HEK293 (cell line): ENCODE data around the gene ADAMTSL5.

Source experiments
- HOXA7 ChIP-seq: sonication (generic); formaldehyde crosslinking; IDR thresholded peaks from 2 replicates; pipeline ENCODE4 v1.8.1; 2022; ENCODE audit warnings: missing genetic modification reagents, borderline replicate concordance
- HOXC10 ChIP-seq: sonication (generic); formaldehyde crosslinking; IDR thresholded peaks from 2 replicates; pipeline ENCODE4 v1.8.1; 2023; ENCODE audit warnings: mild to moderate bottlenecking, missing genetic modification reagents
- YY1 ChIP-seq: fragments of 450-650 bp; formaldehyde crosslinking; IDR thresholded peaks from 2 replicates; pipeline ENCODE4 v1.5.1; 2018; ENCODE audit warnings: missing biosample characterization, missing genetic modification characterization
- ZBTB8A ChIP-seq: fragments of 450-650 bp; formaldehyde crosslinking; IDR thresholded peaks from 2 replicates; pipeline ENCODE4 v1.5.1; 2016; ENCODE audit warnings: missing biosample characterization, missing genetic modification characterization
- ZNF214 ChIP-seq: fragments of 450-650 bp; formaldehyde crosslinking; IDR thresholded peaks from 2 replicates; pipeline ENCODE4 v1.5.1; 2017; ENCODE audit warnings: missing biosample characterization, mild to moderate bottlenecking, missing genetic modification characterization, borderline replicate concordance
- ZNF24 ChIP-seq: fragments of 450-650 bp; formaldehyde crosslinking; IDR thresholded peaks from 2 replicates; pipeline ENCODE4 v1.5.1; 2016; ENCODE audit warnings: missing biosample characterization, missing genetic modification characterization
- ZNF280C ChIP-seq: fragments of 450-650 bp; formaldehyde crosslinking; IDR thresholded peaks from 2 replicates; pipeline ENCODE4 v1.5.1; 2016; ENCODE audit warnings: missing biosample characterization, missing genetic modification characterization
- ZNF350 ChIP-seq: fragments of 450-650 bp; formaldehyde crosslinking; IDR thresholded peaks from 2 replicates; pipeline ENCODE4 v1.5.0; 2017; ENCODE audit warnings: missing biosample characterization, mild to moderate bottlenecking, missing genetic modification characterization
- ZNF513 ChIP-seq: fragments of 450-650 bp; IDR thresholded peaks from 2 replicates; pipeline ENCODE4 v1.5.1; 2018; ENCODE audit warnings: missing biosample characterization, missing genetic modification characterization
- ZNF530 ChIP-seq: fragments of 450-650 bp; formaldehyde crosslinking; IDR thresholded peaks from 2 replicates; pipeline ENCODE4 v1.5.1; 2016; ENCODE audit warnings: low read depth, missing biosample characterization, missing genetic modification characterization
- ZNF585B ChIP-seq: fragments of 450-650 bp; formaldehyde crosslinking; IDR thresholded peaks from 2 replicates; pipeline ENCODE4 v1.5.1; 2016; ENCODE audit warnings: missing biosample characterization, missing genetic modification characterization
- TF ChIP-seq, protein P1 (sequence below): fragments of 450-650 bp; formaldehyde crosslinking; IDR thresholded peaks from 2 replicates; pipeline ENCODE4 v1.5.1; 2016; ENCODE audit warnings: missing biosample characterization, missing genetic modification characterization

GRCh38 chr19:1525343-1525742 lies 12.5 kb upstream of the ADAMTSL5 start:
- no peak for TF ChIP-seq ZNF585B
- TF ChIP-seq ZNF24 (tag by site-specific recombination), result no peak
- no peak for TF ChIP-seq HOXA7
- no peak for TF ChIP-seq ZNF280C (tag by site-specific recombination)
- TF ChIP-seq ZNF214 (tag by site-specific recombination), result no peak
- TF ChIP-seq, protein P1, sequence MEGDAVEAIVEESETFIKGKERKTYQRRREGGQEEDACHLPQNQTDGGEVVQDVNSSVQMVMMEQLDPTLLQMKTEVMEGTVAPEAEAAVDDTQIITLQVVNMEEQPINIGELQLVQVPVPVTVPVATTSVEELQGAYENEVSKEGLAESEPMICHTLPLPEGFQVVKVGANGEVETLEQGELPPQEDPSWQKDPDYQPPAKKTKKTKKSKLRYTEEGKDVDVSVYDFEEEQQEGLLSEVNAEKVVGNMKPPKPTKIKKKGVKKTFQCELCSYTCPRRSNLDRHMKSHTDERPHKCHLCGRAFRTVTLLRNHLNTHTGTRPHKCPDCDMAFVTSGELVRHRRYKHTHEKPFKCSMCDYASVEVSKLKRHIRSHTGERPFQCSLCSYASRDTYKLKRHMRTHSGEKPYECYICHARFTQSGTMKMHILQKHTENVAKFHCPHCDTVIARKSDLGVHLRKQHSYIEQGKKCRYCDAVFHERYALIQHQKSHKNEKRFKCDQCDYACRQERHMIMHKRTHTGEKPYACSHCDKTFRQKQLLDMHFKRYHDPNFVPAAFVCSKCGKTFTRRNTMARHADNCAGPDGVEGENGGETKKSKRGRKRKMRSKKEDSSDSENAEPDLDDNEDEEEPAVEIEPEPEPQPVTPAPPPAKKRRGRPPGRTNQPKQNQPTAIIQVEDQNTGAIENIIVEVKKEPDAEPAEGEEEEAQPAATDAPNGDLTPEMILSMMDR (tag by site-specific recombination), result no peak
- TF ChIP-seq HOXC10 (CRISPR knock-in tag), result no peak
- TF ChIP-seq YY1 (tag by site-specific recombination), result no peak
- TF ChIP-seq ZNF513, result no peak
- TF ChIP-seq ZNF350 (tag by site-specific recombination), result no peak
- TF ChIP-seq ZBTB8A (tag by site-specific recombination), result no peak
- TF ChIP-seq ZNF530 (tag by site-specific recombination), result no peak
